MM.1S (cell line): ENCODE measurements around the gene HS6ST1.

ENCODE experiments used
- CTCF ChIP-seq: fragments of 300-600 bp; sonication (generic); IDR thresholded peaks from 2 replicates; pipeline ENCODE4 v1.5.1; 2016; ENCODE audit warnings: antibody characterized with exemption, low read length, mixed read lengths
- EZH2 ChIP-seq: fragments of 300-600 bp; sonication (generic); optimal IDR thresholded peaks from 2 replicates; pipeline ENCODE3; 2017; ENCODE audit warnings: low read depth, mild to moderate bottlenecking, antibody characterized with exemption, low read length, mixed read lengths
- EZH2phosphoT487 ChIP-seq: fragments of 300-600 bp; sonication (generic); IDR thresholded peaks from 2 replicates; pipeline ENCODE4 v1.6.1; 2018; ENCODE audit warnings: antibody characterized with exemption, low read length

DNA sequence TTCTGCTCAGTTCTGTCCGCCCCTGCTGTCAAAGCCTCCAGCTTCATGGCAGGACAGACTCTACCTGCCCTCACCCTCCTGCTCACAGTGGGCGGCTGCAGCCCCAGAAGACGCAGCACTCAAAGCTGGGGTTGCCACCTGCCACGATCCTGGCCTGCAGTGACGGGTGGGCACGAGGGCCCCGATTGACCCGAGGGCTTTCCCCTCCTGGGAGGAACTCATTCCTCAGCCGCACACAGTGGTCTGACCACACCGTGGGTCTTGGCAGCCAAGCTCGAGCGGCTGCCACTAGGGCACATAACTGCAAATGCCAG lies 47.1 kb downstream of the HS6ST1 start:
- TF ChIP-seq EZH2phosphoT487 (no peak), CTCF (no peak), EZH2 (no peak)
